Neutrophil (primary cell): ENCODE results near the gene MCF2L.

ENCODE experiments used
- H3K27ac ChIP-seq: fragments of 200-600 bp; sonication (generic); 2 replicates; pipeline ENCODE4 v1.5.1; 2016; ENCODE audit warnings: mild to moderate bottlenecking, moderate library complexity
- H3K27me3 ChIP-seq: fragments of 200-600 bp; sonication (generic); 2 replicates; pipeline ENCODE4 v1.6.0; 2016; ENCODE audit warnings: mild to moderate bottlenecking
- H3K36me3 ChIP-seq: fragments of 200-600 bp; sonication (generic); 2 replicates; pipeline ENCODE4 v1.5.1; 2017
- H3K4me1 ChIP-seq, 2 experiments: fragments of 200-600 bp in 1 of 2; sonication (generic) in 1 of 2; 1 replicate in 1 of 2; 2 replicates in 1 of 2; pipeline versions ENCODE4 v1.5.1 to v1.6.1; 2013 to 2016; ENCODE audit warnings: low read depth in 1 of 2, low read length in 1 of 2, mild to moderate bottlenecking in 1 of 2, moderate library complexity in 1 of 2; ENCODE audit not compliant: control insufficient read depth in 1 of 2, insufficient read depth in 1 of 2
- H3K4me3 ChIP-seq, 2 experiments: fragments of 200-600 bp in 1 of 2; sonication (generic) in 1 of 2; 1 replicate in 1 of 2; 2 replicates in 1 of 2; pipeline ENCODE4 v1.5.1; 2013 to 2016; ENCODE audit warnings: low read depth in 1 of 2, low read length in 1 of 2, mild to moderate bottlenecking in 1 of 2, moderate library complexity in 1 of 2
- H3K9me3 ChIP-seq: fragments of 200-600 bp; sonication (generic); 2 replicates; pipeline ENCODE4 v1.5.1; 2016
- CTCF ChIP-seq: fragments of 200-600 bp; sonication (generic); IDR thresholded peaks from 2 replicates; pipeline ENCODE4 v1.5.1; 2016; ENCODE audit warnings: antibody characterized with exemption

MCF2L gene

GRCh38 chr13:112986470-112986869 lies 17.5 kb downstream of the MCF2L start:
- no peak overlapping the region for H3K4me3 ChIP-seq
- H3K27me3 ChIP-seq, result peaks cover 12% of the 10 kb centered on the region
- no peaks in the 10 kb centered on the region for H3K36me3 ChIP-seq
- H3K9me3 ChIP-seq, result no peaks in the 10 kb centered on the region
- TF ChIP-seq CTCF, result no peak
- no peaks in the 10 kb centered on the region for H3K4me1 ChIP-seq
- H3K27ac ChIP-seq, result no peak overlapping the region

- Histone ChIP-seq H3K27ac (no peak overlapping the region), H3K27me3 (peaks cover 19% of the 10 kb centered on the region)
- TF ChIP-seq CTCF, result no peak
Measured at GRCh38 chr13:112986946-112987681, 18.1 kb downstream of the MCF2L start.

GRCh38 chr13:112987682-112988024 lies 18.6 kb downstream of the MCF2L start:
- no peak for TF ChIP-seq CTCF
- H3K27me3 ChIP-seq, result peaks cover 24% of the 10 kb centered on the region
- H3K27ac ChIP-seq, result no peak overlapping the region
- no peaks in the 10 kb centered on the region for H3K4me1 ChIP-seq
- no peaks in the 10 kb centered on the region for H3K9me3 ChIP-seq
- H3K4me3 ChIP-seq, result no peak overlapping the region
- H3K36me3 ChIP-seq, result no peaks in the 10 kb centered on the region

More at GRCh38 chr13:112986946-112987681, 18.1 kb downstream of the MCF2L start:
- Histone ChIP-seq H3K36me3 (no peaks in the 10 kb centered on the region), H3K9me3 (no peaks in the 10 kb centered on the region), H3K4me1 (no peaks in the 10 kb centered on the region), H3K4me3 (no peak overlapping the region)

GRCh38 chr13:112990783-112991182 lies 21.8 kb downstream of the MCF2L start:
- no peaks in the 10 kb centered on the region for H3K4me1 ChIP-seq
- no peak overlapping the region for H3K4me3 ChIP-seq
- no peaks in the 10 kb centered on the region for H3K9me3 ChIP-seq
- TF ChIP-seq CTCF, result no peak
- no peak overlapping the region for H3K27ac ChIP-seq
- H3K27me3 ChIP-seq, result peaks cover 24% of the 10 kb centered on the region
- H3K36me3 ChIP-seq, result no peaks in the 10 kb centered on the region

- TF ChIP-seq CTCF, result no peak
- no peaks in the 10 kb centered on the region for H3K36me3 ChIP-seq
- H3K9me3 ChIP-seq, result no peaks in the 10 kb centered on the region
- peaks cover 24% of the 10 kb centered on the region for H3K27me3 ChIP-seq
- H3K4me3 ChIP-seq, result no peak overlapping the region
- H3K4me1 ChIP-seq, result no peaks in the 10 kb centered on the region
- H3K27ac ChIP-seq, result no peak overlapping the region
Measured at GRCh38 chr13:112991609-112992008, 22.6 kb downstream of the MCF2L start.
